ENCODE measurements around the gene CCDC170. TPM values are rescaled to one million over a fixed set of nuclear protein-coding genes. Genes with fewer than 3 reads are reported as not detected.

The CCDC170 gene
- total and polyA plus RNA-seq, 2 of the 8 experiments (the other 6 are each of a cell fraction or from before 2014, with no cell fraction given), result 0.06 to 0.09 TPM

DNA sequence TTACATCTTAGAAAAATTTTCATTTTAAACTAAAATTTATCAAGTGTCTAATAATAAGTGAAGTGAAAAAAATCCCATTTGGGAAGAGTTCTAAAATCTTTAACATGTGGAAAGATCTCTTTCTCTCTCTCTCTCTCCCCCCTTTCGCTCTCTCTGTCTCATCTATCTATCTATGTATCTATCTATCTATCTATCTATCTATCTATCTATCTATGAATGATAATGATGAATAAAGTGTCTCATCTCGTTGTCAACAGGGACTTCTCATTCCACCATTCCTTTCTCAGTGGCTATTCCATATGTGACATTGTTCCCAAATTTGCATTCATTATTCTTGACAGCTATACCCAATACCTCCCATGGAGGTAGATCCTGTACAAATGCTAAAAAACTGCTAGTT lies 15.2 kb downstream of the CCDC170 start:
- Histone ChIP-seq H3K18ac (ENCODE audit: extremely low read depth, low read length) (no peak overlapping the region), H3K4me3 (ENCODE audit: extremely low read depth in 1 of 4, insufficient read depth in 2 of 4, low read depth in 3 of 4, low read length in 4 of 4) (no peak overlapping the region), H2AFZ (ENCODE audit: low read length) (no peak overlapping the region), H3K27me3 (replicated peaks in 1 of 4; ENCODE audit: control insufficient read depth in 3 of 4, extremely low read depth in 1 of 4, insufficient read depth in 3 of 4, low read length in 3 of 4) (no peaks in the 10 kb centered on the region), H3K4me1 (replicated peaks in 1 of 4; ENCODE audit: control insufficient read depth in 3 of 4, insufficient read depth in 4 of 4, low read length in 3 of 4) (peaks cover 0 to 4% (median 0%) of the 10 kb centered on the region in 4 experiments; a peak in 1 of 7 replicates), H3K27ac (ENCODE audit: low read depth, low read length) (no peak overlapping the region), H2AK5ac (ENCODE audit: low read depth, low read length) (no peak overlapping the region), H3K14ac (ENCODE audit: insufficient read length) (no peak overlapping the region), H2BK12ac (ENCODE audit: low read depth, low read length) (no peak overlapping the region), H2BK15ac (ENCODE audit: low read length) (no peak overlapping the region), H3K4ac (replicated peaks; ENCODE audit: insufficient read length, low read depth, low read length) (no peak overlapping the region), H3K9ac (replicated peaks in 1 of 4; ENCODE audit: extremely low read depth in 1 of 4, low read depth in 3 of 4, low read length in 3 of 4) (no peak overlapping the region), H3K36me3 (ENCODE audit: control insufficient read depth in 2 of 4, insufficient read depth in 4 of 4, low read length in 3 of 4) (no peaks in the 10 kb centered on the region), H3K79me1 (ENCODE audit: low read depth, low read length) (no peaks in the 10 kb centered on the region), H3K4me2 (ENCODE audit: insufficient read depth in 1 of 2, low read depth in 2 of 2, low read length in 2 of 2) (no peak overlapping the region), H3K23me2 (ENCODE audit: low read depth, low read length) (no peaks in the 10 kb centered on the region; the same call in 1 of the 2 replicates), H2BK20ac (ENCODE audit: low read length) (no peak overlapping the region), H4K91ac (replicated peaks; ENCODE audit: insufficient read length, low read length) (no peak overlapping the region), H3K56ac (replicated peaks; ENCODE audit: insufficient read length, low read depth, low read length) (no peak overlapping the region), H3K23ac (ENCODE audit: insufficient read length) (no peak overlapping the region), H3K79me2 (ENCODE audit: control insufficient read depth in 1 of 2, insufficient read depth in 2 of 2, low read length in 2 of 2) (no peaks in the 10 kb centered on the region), H3K9me3 (ENCODE audit: insufficient read depth in 2 of 2, low read depth in 1 of 2, low read length in 1 of 2) (no peaks in the 10 kb centered on the region), H2BK120ac (replicated peaks; ENCODE audit: low read depth, low read length) (no peak overlapping the region), H4K5ac (ENCODE audit: insufficient read length, low read depth, low read length) (no peak overlapping the region), H4K8ac (ENCODE audit: extremely low read depth, insufficient read depth, low read length) (no peak overlapping the region), H4K20me1 (replicated peaks in 1 of 2; ENCODE audit: control insufficient read depth in 1 of 2, insufficient read depth in 2 of 2, low read length in 2 of 2) (no peaks in the 10 kb centered on the region), H2BK5ac (ENCODE audit: low read depth, low read length) (no peak overlapping the region)
- ChIA-PET POLR2A (ENCODE audit: partially characterized antibody) (interaction anchor here (0.9 kb wide), 1 partner anchor 300 kb away, joined by 3 read pairs; no protein-coding TSS in a partner anchor), CTCF (ENCODE audit: partially characterized antibody) (interaction anchor here (1.5 kb wide), 1 partner anchor 9 kb away, joined by 4 read pairs; no protein-coding TSS in a partner anchor)
- 90% methylated on average over 2 of the region's 2 CpGs; no CpG with 5 or more reads in 1 of the 2 experiments for WGBS, 2 experiments (ENCODE audit: extremely low coverage in 1 of 2, insufficient coverage in 1 of 2, insufficient read length in 1 of 2, insufficient replicate concordance in 2 of 2, low coverage in 1 of 2, low lambda C conversion rate in 2 of 2, missing lambda C conversion rate in 1 of 2)
- FAIRE-seq (no peak), DNase-seq (ENCODE audit: low read depth in 1 of 2, low spot score in 2 of 2) (no peak)
- TF ChIP-seq CREB1 (IDR thresholded peaks at IDR 0.05), result no peak
- no peak for TF ChIP-seq GTF2F1 (IDR thresholded peaks at IDR 0.05; ENCODE audit: borderline replicate concordance, low read depth, low read length)
- TF ChIP-seq RNF2 (IDR thresholded peaks at IDR 0.05; ENCODE audit: borderline replicate concordance, low read depth, low read length, missing control alignments, poor library complexity, severe bottlenecking), result no peak
- no peak for TF ChIP-seq EGR1 (IDR thresholded peaks at IDR 0.05; ENCODE audit: borderline replicate concordance, low read depth, low read length)
- TF ChIP-seq RAD21 (IDR thresholded peaks at IDR 0.05 in 1 of 2, conservative IDR thresholded peaks at IDR 0.05 in 1 of 2; ENCODE audit: low read depth in 2 of 2, low read length in 2 of 2), result no peak
- no peak for TF ChIP-seq POLR2A (IDR thresholded peaks at IDR 0.05; ENCODE audit: control extremely low read depth in 1 of 2, low read depth in 2 of 2, low read length in 2 of 2)
